ENCODE results near the gene CENPM.

- TF ChIP-seq CTCF (IDR thresholded peaks at IDR 0.05) (no peak), SIN3A (IDR thresholded peaks at IDR 0.05; ENCODE audit: borderline replicate concordance, insufficient read depth, low read depth, low read length) (no peak)
These were observed 31.8 kb upstream of the CENPM start for GRCh38 chr22:41978732-41979131.

All from Panc1 (cell line).